H9 (cell line): ENCODE measurements around the gene FAM200B. TPM values are rescaled to one million over a fixed set of nuclear protein-coding genes. Genes with fewer than 3 reads are reported as not detected.

Source experiments
- DNase-seq: peaks from one replicate; pipeline ENCODE4 v3.0.0-alpha.2; 2017
- H2AFZ ChIP-seq: one replicate; pipeline ENCODE4 v1.6.1; 2013; ENCODE audit warnings: mild to moderate bottlenecking, low read length, control low read depth, moderate library complexity
- H2AK5ac ChIP-seq: 2 replicates; pipeline ENCODE4 v1.6.1; 2013; ENCODE audit warnings: low read length, control low read depth, mixed read lengths; ENCODE audit not compliant: insufficient read length
- H2BK120ac ChIP-seq: one replicate; pipeline ENCODE4 v1.6.1; 2013; ENCODE audit warnings: low read depth, mild to moderate bottlenecking, low read length, control low read depth, inconsistent platforms; ENCODE audit not compliant: poor library complexity, severe bottlenecking
- H2BK12ac ChIP-seq: 2 replicates; pipeline ENCODE4 v1.6.1; 2013; ENCODE audit warnings: low read length, control low read depth, mixed read lengths, low read depth; ENCODE audit not compliant: insufficient read length
- H2BK15ac ChIP-seq: 2 replicates; pipeline ENCODE4 v1.6.1; 2013; ENCODE audit warnings: low read depth, low read length, control low read depth
- H2BK20ac ChIP-seq: one replicate; pipeline ENCODE4 v1.6.1; 2013; ENCODE audit warnings: low read depth, mild to moderate bottlenecking, low read length, control low read depth, inconsistent platforms; ENCODE audit not compliant: poor library complexity, severe bottlenecking
- H2BK5ac ChIP-seq: 2 replicates; pipeline ENCODE4 v1.6.1; 2013; ENCODE audit warnings: low read length, control low read depth, mixed read lengths; ENCODE audit not compliant: insufficient read length
- H3K14ac ChIP-seq: 2 replicates; pipeline ENCODE4 v1.6.1; 2013; ENCODE audit warnings: low read length, control low read depth; ENCODE audit not compliant: insufficient read depth
- H3K18ac ChIP-seq: 2 replicates; pipeline ENCODE4 v1.6.1; 2013; ENCODE audit warnings: low read depth, mild to moderate bottlenecking, mixed read lengths, low read length, control low read depth; ENCODE audit not compliant: insufficient read length
- H3K23ac ChIP-seq: 2 replicates; pipeline ENCODE4 v1.6.1; 2013; ENCODE audit warnings: low read length, control low read depth, mixed read lengths, low read depth; ENCODE audit not compliant: insufficient read length
- H3K23me2 ChIP-seq: 2 replicates; pipeline ENCODE4 v1.6.1; 2013; ENCODE audit warnings: low read depth, mild to moderate bottlenecking, mixed read lengths, low read length, control low read depth; ENCODE audit not compliant: insufficient read length, poor library complexity, severe bottlenecking
- H3K27ac ChIP-seq: 2 replicates; pipeline ENCODE4 v1.5.1; 2013; ENCODE audit warnings: low read length, control low read depth, mixed read lengths, low read depth; ENCODE audit not compliant: insufficient read length
- H3K27me3 ChIP-seq: 2 replicates; pipeline ENCODE4 v1.6.1; 2013; ENCODE audit warnings: low read length, control low read depth, inconsistent platforms; ENCODE audit not compliant: insufficient read depth
- H3K4ac ChIP-seq: 2 replicates; pipeline ENCODE4 v1.6.1; 2013; ENCODE audit warnings: low read depth, mild to moderate bottlenecking, control low read depth, inconsistent platforms, low read length, moderate library complexity
- H3K4me1 ChIP-seq: 2 replicates; pipeline ENCODE4 v1.6.1; 2013; ENCODE audit warnings: low read length, control low read depth, inconsistent platforms; ENCODE audit not compliant: insufficient read depth
- H3K4me2 ChIP-seq: 2 replicates; pipeline ENCODE4 v1.6.1; 2013; ENCODE audit warnings: low read length, control low read depth, mixed read lengths; ENCODE audit not compliant: insufficient read length, insufficient read depth
- H3K56ac ChIP-seq: 2 replicates; pipeline ENCODE4 v1.6.1; 2013; ENCODE audit warnings: low read depth, mild to moderate bottlenecking, mixed read lengths, low read length, control low read depth; ENCODE audit not compliant: insufficient read length
- H3K79me1 ChIP-seq: 2 replicates; pipeline ENCODE4 v1.6.1; 2013; ENCODE audit warnings: low read depth, mild to moderate bottlenecking, moderate library complexity, low read length, control low read depth, inconsistent platforms; ENCODE audit not compliant: insufficient read depth, poor library complexity, severe bottlenecking
- H3K79me2 ChIP-seq: 2 replicates; pipeline ENCODE4 v1.6.1; 2013; ENCODE audit warnings: low read length, control low read depth, inconsistent platforms; ENCODE audit not compliant: insufficient read depth
- H3K9ac ChIP-seq: 2 replicates; pipeline ENCODE4 v1.6.1; 2013; ENCODE audit warnings: low read length, control low read depth, mixed read lengths; ENCODE audit not compliant: insufficient read length; ENCODE audit errors: extremely low read depth
- H3K9me3 ChIP-seq: one replicate; pipeline ENCODE4 v1.6.1; 2013; ENCODE audit warnings: low read depth, low read length, inconsistent platforms; ENCODE audit not compliant: control insufficient read depth
- H3T11ph ChIP-seq: one replicate; pipeline ENCODE4 v1.6.1; 2013; ENCODE audit warnings: mild to moderate bottlenecking, low read length, control low read depth, inconsistent platforms
- H4K20me1 ChIP-seq: one replicate; pipeline ENCODE4 v1.6.1; 2013; ENCODE audit not compliant: control insufficient read depth, insufficient read length, insufficient read depth
- H4K5ac ChIP-seq: 2 replicates; pipeline ENCODE4 v1.6.1; 2013; ENCODE audit warnings: low read depth, mild to moderate bottlenecking, mixed read lengths, low read length, control low read depth; ENCODE audit not compliant: insufficient read length
- H4K8ac ChIP-seq: replicated peaks from 2 replicates; pipeline ENCODE4 v1.6.1; 2013; ENCODE audit warnings: low read length, control low read depth, mixed read lengths, low read depth; ENCODE audit not compliant: insufficient read length
- H4K91ac ChIP-seq: 2 replicates; pipeline ENCODE4 v1.6.1; 2013; ENCODE audit warnings: low read depth, mild to moderate bottlenecking, moderate library complexity, mixed read lengths, low read length, control low read depth; ENCODE audit not compliant: insufficient read length
- H3K27ac Mint-ChIP-seq, 3 experiments: 2 replicates in 2 of 3; 3 replicates in 1 of 3; pipeline ENCODE4 v1.8.0; 2020 to 2021; ENCODE audit warnings: mixed read lengths in 3 of 3, mild to moderate bottlenecking in 1 of 3, moderate library complexity in 1 of 3
- H3K27me3 Mint-ChIP-seq: 2 replicates; pipeline ENCODE4 v1.8.0; 2021; ENCODE audit warnings: low read depth, mild to moderate bottlenecking, moderate library complexity, mixed read lengths
- H3K36me3 Mint-ChIP-seq, 3 experiments: 2 replicates in 2 of 3; 3 replicates in 1 of 3; pipeline ENCODE4 v1.8.0; 2020 to 2021; ENCODE audit warnings: low read depth in 3 of 3, mixed read lengths in 3 of 3; ENCODE audit not compliant: insufficient read depth in 1 of 3
- H3K4me1 Mint-ChIP-seq, 2 experiments: 2 replicates each; pipeline ENCODE4 v1.8.0; 2020; ENCODE audit warnings: mixed read lengths in 2 of 2
- H3K4me3 Mint-ChIP-seq, 2 experiments: 2 replicates in 1 of 2; 3 replicates in 1 of 2; pipeline ENCODE4 v1.8.0; 2020 to 2021; ENCODE audit warnings: mild to moderate bottlenecking in 2 of 2, mixed read lengths in 2 of 2, moderate library complexity in 1 of 2
- H3K9me3 Mint-ChIP-seq, 2 experiments: 2 replicates in 1 of 2; 3 replicates in 1 of 2; pipeline ENCODE4 v1.8.0; 2020; ENCODE audit warnings: mild to moderate bottlenecking in 2 of 2, mixed read lengths in 2 of 2, moderate library complexity in 1 of 2
- WGBS: extraction: QIAGEN DNeasy Blood & Tissue Kit; methylation state at CpG from one replicate; pipeline ENCODE4 v1.1.7; 2013; ENCODE audit warnings: missing lambda C conversion rate, low lambda C conversion rate, mixed read lengths; ENCODE audit not compliant: insufficient read length; ENCODE audit errors: extremely low coverage; 5-methylcytosine and 5-hydroxymethylcytosine counted together
- total RNA-seq: library from RNA; stranded (reverse); gene quantifications from 2 replicates; pipeline ENCODE4 v1.2.1, GENCODE V29; 2021
- TF ChIP-seq, protein P1 (sequence below): fragments of 200-600 bp; sonication (generic); conservative IDR thresholded peaks from 3 replicates; pipeline ENCODE4 v1.8.0; 2021; ENCODE audit warnings: antibody characterized with exemption, mild to moderate bottlenecking

FAM200B gene
- total RNA-seq, 1 experiment from 2014 or later = 19.6 TPM

- H3K23me2 ChIP-seq = no peaks in the 10 kb centered on the region
- no CpG with 5 or more reads among the region's 3 CpGs for WGBS
- Mint-ChIP-seq H3K4me1 (peaks cover 40 to 50% of the 10 kb centered on the region in 2 experiments), H3K27me3 (no peaks in the 10 kb centered on the region), H3K27ac (peak overlapping the region in 1 of 3 experiments; percentile 18; a peak in 1 of 7 replicates), H3K36me3 (peaks cover 8 to 30% (median 22%) of the 10 kb centered on the region in 3 experiments; a peak in 6 of 7 replicates), H3K9me3 (peaks cover 5 to 7% of the 10 kb centered on the region in 2 experiments; a peak in 2 of 5 replicates), H3K4me3 (no peak overlapping the region)
- H3K56ac ChIP-seq = no peak overlapping the region
- peaks cover 7% of the 10 kb centered on the region for H3K4me1 ChIP-seq
- no peaks in the 10 kb centered on the region for H3K27me3 ChIP-seq
- no peak overlapping the region for H3K4me2 ChIP-seq
- no peak overlapping the region for H3T11ph ChIP-seq
- no peak overlapping the region for H2AK5ac ChIP-seq
- H4K91ac ChIP-seq = no peak overlapping the region
- H3K4ac ChIP-seq = no peak overlapping the region
- TF ChIP-seq, protein P1, sequence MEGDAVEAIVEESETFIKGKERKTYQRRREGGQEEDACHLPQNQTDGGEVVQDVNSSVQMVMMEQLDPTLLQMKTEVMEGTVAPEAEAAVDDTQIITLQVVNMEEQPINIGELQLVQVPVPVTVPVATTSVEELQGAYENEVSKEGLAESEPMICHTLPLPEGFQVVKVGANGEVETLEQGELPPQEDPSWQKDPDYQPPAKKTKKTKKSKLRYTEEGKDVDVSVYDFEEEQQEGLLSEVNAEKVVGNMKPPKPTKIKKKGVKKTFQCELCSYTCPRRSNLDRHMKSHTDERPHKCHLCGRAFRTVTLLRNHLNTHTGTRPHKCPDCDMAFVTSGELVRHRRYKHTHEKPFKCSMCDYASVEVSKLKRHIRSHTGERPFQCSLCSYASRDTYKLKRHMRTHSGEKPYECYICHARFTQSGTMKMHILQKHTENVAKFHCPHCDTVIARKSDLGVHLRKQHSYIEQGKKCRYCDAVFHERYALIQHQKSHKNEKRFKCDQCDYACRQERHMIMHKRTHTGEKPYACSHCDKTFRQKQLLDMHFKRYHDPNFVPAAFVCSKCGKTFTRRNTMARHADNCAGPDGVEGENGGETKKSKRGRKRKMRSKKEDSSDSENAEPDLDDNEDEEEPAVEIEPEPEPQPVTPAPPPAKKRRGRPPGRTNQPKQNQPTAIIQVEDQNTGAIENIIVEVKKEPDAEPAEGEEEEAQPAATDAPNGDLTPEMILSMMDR = no peak
- H2AFZ ChIP-seq = no peak overlapping the region
- H4K8ac ChIP-seq = no peak overlapping the region
- no peaks in the 10 kb centered on the region for H3K79me2 ChIP-seq
- no peaks in the 10 kb centered on the region for H3K79me1 ChIP-seq
- no peak overlapping the region for H4K5ac ChIP-seq
- no peaks in the 10 kb centered on the region for H4K20me1 ChIP-seq
- H2BK12ac ChIP-seq = peak overlapping the region; percentile 66
- no peak overlapping the region for H2BK15ac ChIP-seq
- no peak overlapping the region for H3K27ac ChIP-seq
- H3K18ac ChIP-seq = no peak overlapping the region
- H3K14ac ChIP-seq = no peak overlapping the region
- H3K9ac ChIP-seq = no peak overlapping the region
- no peak overlapping the region for H3K23ac ChIP-seq
- no peak overlapping the region for H2BK120ac ChIP-seq
- no peaks in the 10 kb centered on the region for H3K9me3 ChIP-seq
- no peak for DNase-seq
- H2BK20ac ChIP-seq = no peak overlapping the region
- H2BK5ac ChIP-seq = no peak overlapping the region
Observed at GRCh38 chr4:15691346-15692135, 9.9 kb downstream of the FAM200B start.
